Type B pancreatic cell (in vitro differentiated cells): ENCODE data around the gene SETX. TPM values are rescaled to one million over a fixed set of nuclear protein-coding genes. Genes with fewer than 3 reads are reported as not detected.

Experiments used
- DNase-seq: peaks from one replicate; pipeline ENCODE4 v3.0.0; 2021; ENCODE audit warnings: mixed read lengths; ENCODE audit not compliant: unreplicated experiment; ENCODE audit errors: extremely low spot score
- H3K27ac Mint-ChIP-seq: 2 replicates; pipeline ENCODE4 v1.8.0; 2021; ENCODE audit warnings: mild to moderate bottlenecking, mixed read lengths
- H3K27me3 Mint-ChIP-seq: 2 replicates; pipeline ENCODE4 v1.8.0; 2021; ENCODE audit warnings: mixed read lengths
- H3K36me3 Mint-ChIP-seq: 2 replicates; pipeline ENCODE4 v1.8.0; 2021; ENCODE audit warnings: mixed read lengths
- H3K4me1 Mint-ChIP-seq: one replicate; pipeline ENCODE4 v1.8.0; 2021; ENCODE audit warnings: mixed read lengths; ENCODE audit not compliant: unreplicated experiment
- H3K4me3 Mint-ChIP-seq: 2 replicates; pipeline ENCODE4 v1.8.0; 2021; ENCODE audit warnings: mild to moderate bottlenecking, mixed read lengths
- H3K9me3 Mint-ChIP-seq: 2 replicates; pipeline ENCODE4 v1.8.0; 2021; ENCODE audit warnings: mixed read lengths
- CTCF ChIP-seq: fragments of 200-600 bp; sonication (generic); conservative IDR thresholded peaks from 2 replicates; pipeline ENCODE4 v1.5.0; 2021; ENCODE audit warnings: antibody characterized with exemption, mild to moderate bottlenecking
- total RNA-seq: library from RNA; stranded (reverse); gene quantifications from 2 replicates; pipeline ENCODE4 v1.2.1, GENCODE V29; 2021; ENCODE audit warnings: low replicate concordance

Gene SETX
- total RNA-seq, 1 donor from 2014 or later = 43.3 TPM

GRCh38 chr9:132312873-132313272 lies 41.9 kb downstream of the SETX start:
- H3K36me3 Mint-ChIP-seq = peaks cover 32% of the 10 kb centered on the region
- DNase-seq = no peak

GRCh38 chr9:132312426-132312825 lies 42.4 kb downstream of the SETX start:
- Mint-ChIP-seq H3K27ac (no peak overlapping the region), H3K36me3 (peaks cover 32% of the 10 kb centered on the region), H3K27me3 (no peaks in the 10 kb centered on the region), H3K4me1 (no peaks in the 10 kb centered on the region), H3K9me3 (no peaks in the 10 kb centered on the region), H3K4me3 (no peak overlapping the region)
- no peak for TF ChIP-seq CTCF
- no peak for DNase-seq

More at GRCh38 chr9:132312873-132313272, 41.9 kb downstream of the SETX start:
- TF ChIP-seq CTCF = peak; percentile 55
- no peak overlapping the region for H3K27ac Mint-ChIP-seq
- H3K27me3 Mint-ChIP-seq = no peaks in the 10 kb centered on the region
- no peaks in the 10 kb centered on the region for H3K9me3 Mint-ChIP-seq
- H3K4me3 Mint-ChIP-seq = no peak overlapping the region
- no peaks in the 10 kb centered on the region for H3K4me1 Mint-ChIP-seq

GRCh38 chr9:132311978-132312377 lies 42.8 kb downstream of the SETX start:
- H3K27me3 Mint-ChIP-seq = no peaks in the 10 kb centered on the region
- no peaks in the 10 kb centered on the region for H3K9me3 Mint-ChIP-seq
- no peak for TF ChIP-seq CTCF
- peaks cover 32% of the 10 kb centered on the region for H3K36me3 Mint-ChIP-seq
- H3K4me1 Mint-ChIP-seq = no peaks in the 10 kb centered on the region
- H3K4me3 Mint-ChIP-seq = no peak overlapping the region
- no peak overlapping the region for H3K27ac Mint-ChIP-seq
- no peak for DNase-seq

DNA sequence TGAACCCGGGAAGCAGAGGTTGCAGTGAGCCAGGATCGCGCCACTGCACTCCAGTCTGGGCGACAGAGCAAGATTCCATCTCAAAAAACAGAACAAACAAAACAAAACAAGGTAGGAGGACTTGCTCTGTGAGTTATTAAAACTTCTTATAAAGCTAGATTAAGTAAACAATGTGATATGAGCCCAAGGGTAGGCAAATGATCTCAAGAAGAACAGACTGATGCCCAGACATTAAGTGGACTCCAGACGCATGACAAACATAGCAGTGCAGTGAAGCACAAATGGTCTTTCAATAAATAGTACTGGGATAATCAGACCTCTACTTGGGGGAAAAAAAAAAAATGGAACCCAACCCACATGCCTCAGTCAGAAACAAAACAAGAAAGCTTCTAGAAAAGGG lies 45.7 kb downstream of the SETX start:
- Mint-ChIP-seq H3K36me3 (peaks cover 41% of the 10 kb centered on the region), H3K27ac (no peak overlapping the region), H3K4me3 (no peak overlapping the region), H3K4me1 (no peaks in the 10 kb centered on the region), H3K9me3 (no peaks in the 10 kb centered on the region), H3K27me3 (no peaks in the 10 kb centered on the region)
- DNase-seq = no peak
- TF ChIP-seq CTCF = no peak

DNA sequence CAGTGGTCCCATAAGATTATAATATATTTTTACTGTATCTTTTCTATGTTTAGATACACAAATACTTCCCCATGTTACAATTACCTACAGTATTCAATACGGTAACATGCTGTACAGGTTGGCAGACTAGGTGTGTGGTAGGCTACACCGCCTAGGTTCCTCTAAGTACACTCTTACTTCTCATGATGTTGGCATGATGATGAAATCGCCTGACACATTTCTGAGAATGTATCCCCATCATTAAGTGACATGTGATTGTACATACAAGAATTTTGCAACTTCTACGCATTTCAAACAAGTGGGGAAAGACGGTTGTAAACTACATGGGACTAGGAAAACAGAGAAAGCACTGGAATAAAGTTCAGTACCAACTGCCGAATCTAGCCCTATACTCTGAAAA lies 53.3 kb downstream of the SETX start:
- no peaks in the 10 kb centered on the region for H3K9me3 Mint-ChIP-seq
- peaks cover 5% of the 10 kb centered on the region for H3K4me1 Mint-ChIP-seq
- H3K36me3 Mint-ChIP-seq = peaks cover 36% of the 10 kb centered on the region
- H3K4me3 Mint-ChIP-seq = no peak overlapping the region
- DNase-seq = no peak
- H3K27ac Mint-ChIP-seq = no peak overlapping the region
- H3K27me3 Mint-ChIP-seq = no peaks in the 10 kb centered on the region
- no peak for TF ChIP-seq CTCF

DNA sequence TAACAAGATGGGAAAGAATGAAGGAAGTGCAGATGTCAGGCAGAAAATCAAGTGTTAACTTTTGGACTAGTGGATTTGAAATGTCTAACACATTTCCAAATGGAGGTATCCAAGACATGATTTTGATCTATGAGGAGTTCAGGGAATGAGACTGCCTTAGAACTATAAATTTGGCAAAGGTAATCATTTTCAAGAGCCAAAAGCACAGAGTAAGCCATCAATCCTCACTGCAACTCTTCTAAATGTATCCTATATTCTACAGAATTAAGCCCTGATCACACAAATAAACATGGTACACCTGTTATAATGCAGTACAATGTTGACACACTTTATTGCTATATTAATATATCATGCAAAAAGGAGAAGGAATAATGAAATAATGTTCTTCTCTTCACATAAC lies 55.6 kb downstream of the SETX start:
- Mint-ChIP-seq H3K27me3 (no peaks in the 10 kb centered on the region), H3K27ac (no peak overlapping the region), H3K4me3 (no peak overlapping the region), H3K36me3 (peaks cover 37% of the 10 kb centered on the region), H3K4me1 (peaks cover 5% of the 10 kb centered on the region), H3K9me3 (no peaks in the 10 kb centered on the region)
- no peak for DNase-seq
- TF ChIP-seq CTCF = no peak
